HG02884 (cell line): ENCODE results near the gene EYA2.

ENCODE experiments used
- ATAC-seq: cut with Tn5 transposase; IDR thresholded peaks from one replicate; pipeline ENCODE4 v1.9.1; 2021; ENCODE audit warnings: mild to moderate bottlenecking, moderate library complexity; ENCODE audit not compliant: unreplicated experiment

Gene EYA2

DNA sequence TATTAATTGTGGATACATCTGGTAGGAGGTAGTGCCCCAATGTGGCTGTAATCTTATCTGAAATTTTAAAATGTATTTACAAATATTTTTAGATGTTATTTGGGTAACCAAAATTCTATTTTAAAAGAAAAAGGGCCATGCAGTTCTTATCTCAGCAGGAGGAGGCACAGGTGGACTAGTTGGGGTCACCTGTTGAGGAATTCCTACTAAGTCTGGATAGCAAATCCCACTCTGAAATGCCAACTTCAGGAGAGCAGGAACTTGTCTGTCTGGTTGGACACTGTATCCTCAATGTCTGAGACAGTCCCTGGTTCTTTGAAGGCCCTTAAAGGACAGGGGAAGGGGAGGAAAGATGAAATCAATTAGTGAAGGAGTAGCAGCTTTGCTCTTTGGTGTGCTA is 82.6 kb downstream of the EYA2 start:
- ATAC-seq, result no peak

DNA sequence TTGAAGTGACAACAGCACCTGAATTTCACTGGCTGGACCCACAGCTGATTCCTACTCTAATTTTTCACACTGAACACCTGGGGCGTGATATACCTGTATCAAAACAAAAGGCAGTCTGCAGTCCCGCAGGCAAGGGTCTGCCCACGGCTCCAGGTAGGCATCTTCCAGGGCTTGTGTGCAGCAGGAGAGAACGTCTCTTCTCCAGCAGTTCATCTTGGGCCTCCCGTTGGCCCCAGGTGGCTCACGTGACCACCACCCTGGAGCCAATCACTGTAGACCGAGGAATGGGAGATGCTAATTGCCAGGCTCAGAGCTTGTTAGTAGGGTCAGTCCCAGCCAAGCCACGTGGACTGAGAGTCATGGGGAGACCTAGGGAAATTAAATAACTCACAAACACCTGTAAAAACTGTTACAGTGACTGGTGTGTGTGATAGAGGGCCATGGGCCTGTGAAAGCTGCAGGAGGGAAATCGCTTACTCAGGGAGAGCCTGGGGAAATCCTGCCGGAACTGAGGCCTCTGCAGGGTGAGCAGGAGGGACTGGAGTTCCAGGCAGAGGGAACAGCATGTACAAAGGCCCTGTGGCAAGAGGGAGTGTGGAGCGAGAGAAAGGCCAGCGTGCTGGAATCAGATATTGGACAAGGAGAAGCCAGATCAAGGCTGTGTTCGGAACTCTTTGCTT is 83.4 kb downstream of the EYA2 start:
- no peak for ATAC-seq

DNA sequence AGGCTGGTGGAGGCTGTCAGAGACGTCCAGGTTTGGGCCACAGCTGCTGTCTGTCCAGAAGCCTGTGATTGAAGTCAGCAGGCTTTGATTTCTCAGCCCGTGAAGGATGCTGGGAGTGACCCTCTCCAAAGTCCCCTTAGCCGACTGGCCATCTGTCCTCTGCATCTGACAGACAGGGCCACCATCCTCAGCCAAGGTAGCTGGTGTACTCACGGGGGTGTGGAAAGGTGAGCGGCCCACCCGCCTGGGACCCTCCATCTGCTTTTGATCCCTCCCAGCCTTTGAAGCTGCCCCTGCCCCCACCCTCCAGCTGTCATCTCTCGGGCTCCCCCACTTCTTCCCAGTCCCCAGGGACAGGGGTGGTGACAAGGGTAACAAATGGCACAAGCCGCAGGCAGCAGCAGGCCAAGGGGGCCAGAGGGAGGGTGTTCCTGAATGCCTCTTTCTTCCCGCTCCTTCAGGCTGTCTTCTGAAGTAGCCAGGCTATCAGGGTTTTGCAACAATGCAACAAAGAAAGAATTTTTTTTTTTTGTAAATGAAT is 84.4 kb downstream of the EYA2 start:
- no peak for ATAC-seq

DNA sequence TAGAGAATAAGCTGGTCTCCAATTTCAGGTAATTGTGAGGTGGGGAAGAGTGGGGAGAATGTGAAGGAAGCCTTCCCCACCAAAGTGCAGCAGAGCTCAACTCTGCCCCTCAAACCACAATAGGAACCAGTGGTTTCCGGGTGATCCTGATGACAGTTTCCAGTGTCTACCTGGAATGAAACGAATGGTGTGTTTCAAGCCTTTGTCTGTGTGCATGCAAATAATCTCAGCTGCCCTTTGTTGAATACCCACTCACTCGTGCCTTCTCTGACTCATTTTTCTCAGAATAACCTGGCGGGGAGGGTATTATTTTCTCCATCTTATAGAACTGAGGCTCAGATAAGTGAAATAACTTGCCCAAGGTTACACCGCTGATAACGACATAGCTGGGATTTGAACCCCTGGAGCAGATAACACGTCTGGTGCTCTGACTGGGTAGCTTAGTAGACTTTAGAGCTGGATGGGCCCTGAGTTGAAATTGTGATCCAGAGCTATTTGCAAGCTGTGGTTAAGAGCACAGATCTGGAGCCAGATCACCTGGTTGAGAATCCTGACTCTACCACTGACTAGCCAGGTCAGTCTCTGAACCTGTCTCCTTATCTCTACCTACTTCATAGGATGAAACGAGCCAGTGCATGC is 85.1 kb downstream of the EYA2 start:
- no peak for ATAC-seq

DNA sequence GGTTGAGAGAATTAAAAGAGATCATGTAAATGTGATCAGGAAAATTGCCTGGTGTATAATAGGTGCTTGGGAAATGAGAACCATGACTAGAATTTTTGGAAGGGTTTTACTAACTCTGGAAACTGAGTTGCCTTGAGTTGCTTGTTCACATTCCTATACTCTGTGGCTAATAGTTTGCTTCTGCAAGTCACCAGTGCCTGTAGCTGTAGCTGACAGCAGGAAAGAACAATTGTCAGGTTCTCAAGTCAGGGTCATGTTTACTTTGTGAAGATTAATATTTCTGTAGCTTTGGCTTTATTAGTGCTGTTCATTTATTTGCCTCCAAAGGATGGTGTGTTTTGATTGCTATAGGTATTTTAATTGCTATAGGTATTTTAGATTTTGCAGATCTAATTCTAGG is 86.5 kb downstream of the EYA2 start:
- ATAC-seq, result no peak

DNA sequence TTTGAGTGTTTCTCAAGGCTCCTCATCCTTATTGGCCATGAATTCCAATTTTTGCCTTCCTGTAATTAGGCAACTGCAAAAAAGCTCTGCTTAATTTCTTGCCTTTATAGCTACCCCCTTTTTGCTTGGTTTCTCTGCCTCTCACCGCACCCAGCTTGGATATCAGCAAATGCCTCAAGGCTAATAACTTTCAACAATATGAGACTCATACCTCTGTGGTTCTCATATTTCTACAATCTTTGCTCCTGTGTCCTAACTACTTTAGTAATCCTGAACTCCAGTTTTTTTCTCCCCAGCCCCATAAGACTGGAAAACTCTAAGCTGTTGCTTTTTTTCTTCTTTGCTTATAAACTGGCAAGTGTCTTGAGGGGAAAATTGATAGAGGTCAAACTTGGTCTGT is 88.8 kb downstream of the EYA2 start:
- no peak for ATAC-seq

DNA sequence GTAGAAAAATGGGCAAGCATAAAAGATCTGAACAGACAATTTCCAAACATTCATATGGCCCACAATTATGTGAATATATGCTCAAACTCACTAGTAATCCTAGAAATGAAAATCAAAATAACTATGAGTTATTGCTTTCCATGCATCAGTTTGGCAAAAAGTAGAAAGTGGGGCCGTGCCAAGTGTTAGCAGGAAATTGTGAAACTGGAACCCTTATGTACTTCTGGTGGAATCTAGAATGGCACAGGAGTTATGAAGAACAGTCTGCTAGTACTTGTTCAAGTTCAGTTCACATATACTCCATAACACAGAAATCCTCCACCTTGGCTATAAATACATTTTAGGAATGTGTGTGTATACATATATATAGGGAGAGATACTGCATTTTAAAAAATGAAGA is 89.8 kb downstream of the EYA2 start:
- no peak for ATAC-seq

DNA sequence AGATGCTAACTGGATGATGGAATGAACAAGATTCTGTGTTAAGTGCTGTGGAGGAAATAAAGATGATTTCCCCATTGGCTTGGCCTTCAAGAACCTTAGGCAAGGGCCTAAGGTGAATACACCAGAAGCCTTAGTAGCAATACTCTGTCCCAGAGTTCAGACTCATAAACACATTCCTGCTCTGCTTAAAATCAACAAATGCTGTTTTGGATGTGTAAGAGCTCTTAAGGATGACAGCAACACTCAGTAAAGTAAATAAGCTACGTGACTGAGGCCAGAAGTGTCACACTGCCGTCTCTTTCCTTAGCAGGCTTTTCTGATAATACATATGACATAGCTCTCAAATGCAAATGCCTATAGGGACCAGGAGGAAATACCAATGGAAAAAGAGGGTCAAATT is 90.6 kb downstream of the EYA2 start:
- no peak for ATAC-seq

DNA sequence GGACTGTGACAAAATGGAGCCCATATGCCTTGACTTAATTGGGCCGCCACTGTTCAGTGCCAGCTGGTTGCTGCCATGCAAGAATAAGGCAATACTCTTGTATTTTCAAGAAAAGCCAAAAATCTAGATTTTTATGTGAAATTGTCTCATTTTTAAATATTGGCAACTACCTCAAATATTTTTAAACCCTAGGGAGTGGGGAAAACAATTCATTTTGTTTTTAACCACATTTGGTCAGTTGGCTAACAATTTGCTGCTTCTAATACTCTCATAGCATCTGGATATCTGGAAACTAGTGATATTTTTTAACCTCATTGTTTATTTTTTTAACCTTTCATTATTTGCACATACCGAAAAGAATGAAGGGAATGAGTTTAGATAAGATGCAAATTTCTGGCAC is 91.0 kb downstream of the EYA2 start:
- ATAC-seq, result no peak

DNA sequence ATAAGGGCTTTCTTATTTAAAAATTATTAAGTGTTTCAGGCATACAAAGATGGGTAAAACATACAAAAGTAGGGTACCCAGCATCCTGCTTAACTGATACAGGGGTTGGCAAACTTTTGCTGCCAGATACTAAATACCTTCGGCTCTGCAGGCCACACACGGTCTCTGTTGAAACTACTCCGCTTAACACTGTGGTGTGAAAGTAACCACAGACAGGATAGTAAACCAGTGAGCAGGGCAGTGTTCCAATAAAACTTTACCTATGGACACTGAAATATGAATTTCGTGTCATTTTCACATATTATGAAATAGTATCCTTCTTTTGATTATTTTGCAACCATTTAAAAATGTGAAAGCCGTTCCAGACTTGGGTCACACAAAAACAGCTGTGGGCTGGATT is 92.4 kb downstream of the EYA2 start:
- no peak for ATAC-seq

DNA sequence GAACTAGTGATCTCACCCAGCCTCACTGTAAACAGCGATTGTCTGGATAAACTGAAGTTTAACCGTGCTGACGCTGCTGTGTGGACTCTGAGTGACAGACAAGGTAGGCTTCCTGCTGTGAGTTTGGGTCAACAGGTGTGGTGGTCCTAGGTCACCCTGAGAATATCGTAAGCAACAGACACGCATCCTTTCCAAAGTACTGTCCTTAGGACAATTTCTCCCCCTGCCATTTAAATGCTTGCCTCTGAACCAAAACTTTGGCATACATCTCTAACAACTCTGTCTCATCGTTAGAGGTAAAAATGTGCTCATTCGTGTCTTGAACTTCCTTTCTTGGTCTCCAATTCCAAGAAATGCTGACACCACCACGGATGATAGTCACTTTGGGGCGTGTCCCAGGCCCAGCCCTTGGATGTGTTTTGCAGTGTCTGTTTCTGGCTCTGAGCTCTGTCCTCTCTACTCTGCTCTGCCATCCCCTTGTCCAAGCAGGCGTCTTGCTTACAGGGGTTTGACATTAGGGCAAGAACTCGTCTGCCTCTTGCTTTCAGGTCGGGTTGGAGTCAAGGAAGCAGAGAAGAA is 95.5 kb downstream of the EYA2 start:
- no peak for ATAC-seq

DNA sequence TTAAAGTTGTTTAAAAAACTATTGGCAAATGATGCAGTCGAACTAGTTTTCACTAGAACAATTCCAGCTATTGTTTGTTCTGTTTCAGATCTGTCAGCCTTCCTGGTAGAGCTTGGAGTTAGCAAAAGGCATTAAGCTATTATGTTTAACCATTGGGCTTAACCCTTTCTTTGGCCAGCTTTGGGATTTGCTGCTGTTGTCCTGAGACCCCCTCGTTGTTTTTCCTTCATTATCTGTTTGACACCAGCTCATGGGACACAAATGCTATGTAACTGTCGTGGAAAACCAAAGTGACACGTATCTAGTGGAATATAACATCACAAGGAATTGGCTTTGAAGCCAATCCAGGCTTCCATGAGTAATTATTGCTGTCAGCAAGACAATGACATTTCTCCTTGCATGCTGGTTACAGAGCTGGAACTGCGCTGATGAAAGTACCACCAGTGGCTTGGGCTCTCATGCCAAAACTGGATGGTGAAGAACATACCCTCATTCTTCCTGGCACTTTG is 96.0 kb downstream of the EYA2 start:
- ATAC-seq, result no peak

DNA sequence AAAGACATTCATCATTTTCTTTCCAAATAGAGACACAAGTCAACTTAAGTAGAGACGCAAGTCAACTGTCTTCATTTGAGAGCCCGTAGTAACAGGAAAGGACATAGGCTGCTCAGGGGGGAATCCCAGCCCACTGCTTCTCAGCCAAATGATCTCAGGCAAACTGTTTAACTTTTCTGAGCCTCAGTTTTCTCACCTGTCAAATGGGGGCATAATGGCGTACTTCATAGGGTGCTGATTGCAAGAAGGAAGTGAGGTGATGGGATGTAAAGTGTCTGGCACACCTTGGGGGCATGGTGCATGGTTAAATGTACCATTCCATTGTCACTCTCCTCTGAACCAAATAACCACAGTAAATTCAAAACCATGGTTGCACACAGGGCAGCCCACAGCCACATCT is 96.5 kb downstream of the EYA2 start:
- no peak for ATAC-seq

DNA sequence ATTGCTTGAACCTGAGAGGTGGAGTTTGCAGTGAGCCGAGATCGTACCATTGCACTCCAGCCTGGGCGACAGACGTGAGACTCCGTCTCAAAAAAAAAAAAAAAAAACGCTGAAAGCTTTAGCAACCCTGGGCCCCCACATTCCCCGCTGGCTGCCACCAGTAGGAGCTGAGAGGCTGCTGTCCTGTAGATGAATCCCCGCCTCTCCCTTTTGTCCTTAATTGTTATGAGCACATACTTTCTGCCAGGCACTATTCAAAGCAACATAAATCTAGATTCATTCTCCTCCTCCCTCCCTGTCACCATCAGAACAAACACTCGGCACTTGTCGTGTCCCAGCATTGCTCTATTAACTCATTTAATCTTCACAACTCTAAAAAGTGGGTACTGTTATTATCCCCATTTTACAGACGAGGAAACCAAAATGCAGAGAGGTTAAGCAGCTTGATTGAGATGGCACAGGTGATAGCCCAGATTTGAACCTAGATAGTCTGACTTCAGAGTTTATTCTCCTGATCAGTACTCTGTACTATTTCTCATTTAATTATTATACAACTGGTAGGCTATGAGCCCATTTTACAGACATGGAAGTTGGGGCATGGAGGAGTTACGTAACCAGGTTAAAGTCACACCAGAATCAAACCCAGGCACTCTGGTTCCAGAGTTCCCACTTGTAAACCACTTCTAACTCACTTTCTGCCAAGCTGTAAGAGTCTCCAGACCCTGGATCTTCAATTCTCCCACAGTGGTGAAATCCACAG is 97.4 kb downstream of the EYA2 start:
- ATAC-seq, result no peak

DNA sequence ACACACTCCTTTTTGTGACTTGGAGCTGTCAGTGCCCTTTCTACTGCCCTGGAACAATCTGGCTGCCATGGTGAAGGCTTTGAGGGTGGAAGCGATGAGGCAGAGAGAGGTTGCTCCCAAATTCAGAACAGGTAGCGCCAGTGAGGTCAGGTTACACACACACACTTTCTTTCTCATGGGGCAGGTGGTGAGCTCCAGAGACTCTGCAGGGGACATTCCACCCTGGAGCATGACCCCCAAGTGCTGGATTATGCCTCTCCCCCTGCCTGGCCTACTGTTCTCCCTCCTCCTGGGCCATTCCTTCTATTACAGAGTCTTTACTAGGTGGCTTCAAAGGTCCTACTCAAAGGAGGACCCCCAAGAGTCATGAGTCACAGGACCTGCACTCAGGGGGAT is 98.0 kb downstream of the EYA2 start:
- no peak for ATAC-seq

DNA sequence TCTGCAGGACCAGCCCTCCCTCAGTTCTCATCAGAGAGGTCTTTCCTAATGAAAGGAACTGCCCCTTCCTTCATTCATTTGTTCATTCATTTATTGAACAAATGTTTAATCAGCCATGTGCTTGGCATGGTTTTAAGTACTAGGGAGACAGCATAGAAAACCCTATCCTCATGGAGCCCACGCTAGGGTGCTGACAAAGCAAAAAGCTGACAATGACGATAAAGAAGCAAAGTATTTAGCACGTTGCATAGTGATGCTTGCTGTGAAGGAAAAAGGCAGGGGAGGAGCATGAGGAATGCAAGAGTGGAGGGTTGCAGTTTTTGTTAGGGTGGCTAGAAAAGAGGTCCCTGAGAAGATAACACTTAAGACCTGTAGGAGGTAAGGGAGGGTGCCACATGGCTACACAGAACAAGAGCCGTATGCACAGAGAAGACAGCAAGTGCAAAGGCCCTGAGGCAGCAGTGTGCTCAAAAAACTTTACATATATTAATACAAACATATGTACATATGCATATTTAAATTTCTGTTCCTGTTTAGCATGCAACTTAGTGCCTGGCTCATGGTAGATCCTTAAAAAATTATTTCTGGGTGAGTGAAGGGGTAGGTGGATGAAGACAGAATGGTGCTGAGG is 98.9 kb downstream of the EYA2 start:
- no peak for ATAC-seq

DNA sequence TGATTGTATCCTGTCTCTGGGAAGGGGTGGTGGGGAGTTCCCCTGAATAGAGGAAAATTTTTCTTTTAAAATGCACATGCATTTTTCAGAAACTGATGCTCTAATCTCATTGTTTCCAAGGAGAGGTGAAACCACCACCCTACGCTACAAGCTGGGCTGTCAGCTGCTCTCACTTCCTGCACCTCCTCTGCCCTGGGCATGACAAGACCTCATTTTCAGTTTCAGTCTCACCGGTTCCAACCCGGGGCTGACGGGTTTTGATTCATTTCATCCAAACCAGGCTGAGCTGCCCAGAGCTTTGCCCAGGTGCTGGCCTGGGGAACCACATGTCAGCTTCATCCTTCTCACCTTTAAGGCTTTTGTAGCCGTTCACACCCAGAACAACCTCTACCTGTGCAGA is 99.7 kb downstream of the EYA2 start:
- peak; percentile 59 for ATAC-seq

DNA sequence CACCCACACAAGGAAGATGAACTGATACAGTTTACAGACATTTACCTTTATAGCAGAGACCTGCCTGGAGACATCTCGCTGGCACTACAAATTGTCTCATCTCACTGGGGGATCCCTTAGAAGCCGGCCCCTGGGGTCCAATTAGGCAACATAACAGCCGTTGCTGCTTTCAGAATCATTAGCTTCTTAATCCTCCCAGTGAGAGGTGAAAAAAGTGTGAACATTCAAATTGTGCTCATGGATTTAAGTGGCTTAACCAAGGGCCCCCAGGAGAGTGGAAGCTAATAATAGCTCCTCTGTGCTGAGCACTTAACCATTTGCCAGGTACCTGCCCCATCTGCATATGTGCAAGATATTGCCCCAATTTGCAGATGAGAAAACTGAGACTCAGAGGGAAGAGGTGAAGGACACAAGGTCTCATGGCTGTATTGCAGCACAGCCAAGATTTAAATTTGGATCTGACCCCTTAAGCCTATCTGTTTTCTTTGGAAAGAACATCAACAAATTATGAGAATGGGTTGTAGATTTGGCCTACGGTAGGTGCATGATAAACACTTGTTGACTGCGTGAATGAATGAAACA is 101.0 kb downstream of the EYA2 start:
- ATAC-seq, result no peak

DNA sequence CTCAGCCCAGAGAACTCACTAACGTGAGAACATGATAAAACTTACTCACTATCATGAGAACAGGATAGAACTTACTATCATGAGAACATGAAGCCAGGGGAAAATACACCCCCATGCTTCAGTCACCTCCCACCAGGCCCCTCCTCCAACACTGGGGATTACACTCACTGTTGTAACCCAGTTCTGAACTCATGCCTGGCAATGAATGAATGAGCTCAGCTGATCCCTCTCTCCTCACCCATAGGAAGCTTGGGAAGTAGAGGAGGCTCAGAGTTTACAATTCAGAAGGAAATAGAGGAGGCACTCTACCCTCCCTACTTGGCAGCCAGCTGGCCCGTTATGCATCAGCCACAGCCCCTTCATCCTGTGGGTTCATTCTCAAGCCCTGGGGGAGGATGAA is 102.5 kb downstream of the EYA2 start:
- ATAC-seq, result no peak

DNA sequence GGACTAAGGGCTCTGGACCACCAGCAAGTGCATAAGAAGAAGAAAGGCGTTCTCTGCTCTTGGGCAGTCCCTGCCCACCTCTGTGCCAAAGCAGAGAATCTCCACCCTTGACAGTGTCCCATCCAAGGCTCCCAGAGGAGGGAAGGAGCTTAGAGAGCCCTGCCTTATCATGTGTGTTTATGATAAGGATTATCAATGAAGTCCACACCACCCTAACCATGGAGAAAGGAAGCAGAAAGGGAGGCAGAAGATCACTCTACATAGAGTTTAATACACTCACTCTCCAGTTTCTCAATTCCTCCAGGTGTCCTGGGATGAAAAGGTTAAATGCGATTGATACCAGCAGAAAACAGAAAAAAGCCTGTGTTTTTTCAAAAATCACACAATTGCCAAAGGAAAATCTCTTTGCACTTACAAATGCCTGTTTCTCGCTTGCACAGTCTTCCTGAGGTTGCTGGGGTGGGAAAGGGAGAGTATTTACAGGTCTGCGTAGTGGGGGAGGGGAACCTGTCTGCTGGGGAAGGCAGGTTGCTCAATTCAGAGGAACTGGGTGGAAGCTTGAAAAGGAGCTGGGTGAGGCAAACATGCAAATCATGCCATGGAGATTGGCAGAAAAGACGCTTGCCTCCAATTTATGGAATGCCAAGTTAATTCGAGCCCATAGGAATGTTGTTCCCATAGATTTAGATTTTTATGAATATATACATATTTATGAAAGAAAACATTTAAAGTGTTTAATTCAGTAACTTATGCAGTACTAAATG is 104.0 kb downstream of the EYA2 start:
- no peak for ATAC-seq
